ENCODE results near the gene KCNJ1. TPM values are rescaled to one million over a fixed set of nuclear protein-coding genes. Genes with fewer than 3 reads are reported as not detected.

Gene KCNJ1
- total and polyA plus RNA-seq, 2 of the 8 experiments (the other 6 are each of a cell fraction or from before 2014, with no cell fraction given): 0.17 to 0.23 TPM

GRCh38 chr11:128859563-128860441 is 7.3 kb downstream of the KCNJ1 start:
- Histone ChIP-seq H3K4me3 (ENCODE audit: extremely low read depth in 1 of 4, insufficient read depth in 2 of 4, low read depth in 3 of 4, low read length in 4 of 4) (no peak overlapping the region), H2AFZ (ENCODE audit: low read length) (no peak overlapping the region), H2BK20ac (ENCODE audit: low read length) (0 out of 2 replicates have a peak overlapping the region, but pooled peaks have one; percentile 86), H3K23ac (ENCODE audit: insufficient read length) (no peak overlapping the region), H3K23me2 (ENCODE audit: low read depth, low read length) (peaks cover 6% of the 10 kb centered on the region; the same call in 1 of the 2 replicates), H3K14ac (ENCODE audit: insufficient read length) (no peak overlapping the region), H3K18ac (ENCODE audit: extremely low read depth, low read length) (no peak overlapping the region), H2BK15ac (ENCODE audit: low read length) (no peak overlapping the region), H3K79me1 (ENCODE audit: low read depth, low read length) (no peaks in the 10 kb centered on the region), H2BK12ac (ENCODE audit: low read depth, low read length) (no peak overlapping the region), H4K20me1 (replicated peaks in 1 of 2; ENCODE audit: control insufficient read depth in 1 of 2, insufficient read depth in 2 of 2, low read length in 2 of 2) (no peaks in the 10 kb centered on the region), H4K5ac (ENCODE audit: insufficient read length, low read depth, low read length) (no peak overlapping the region), H2AK5ac (ENCODE audit: low read depth, low read length) (no peak overlapping the region), H3K9ac (replicated peaks in 1 of 4; ENCODE audit: extremely low read depth in 1 of 4, low read depth in 3 of 4, low read length in 3 of 4) (no peak overlapping the region), H3K36me3 (ENCODE audit: control insufficient read depth in 2 of 4, insufficient read depth in 4 of 4, low read length in 3 of 4) (no peaks in the 10 kb centered on the region), H3K27me3 (replicated peaks in 1 of 4; ENCODE audit: control insufficient read depth in 3 of 4, extremely low read depth in 1 of 4, insufficient read depth in 3 of 4, low read length in 3 of 4) (peaks cover 0 to 8% (median 0%) of the 10 kb centered on the region in 4 experiments; a peak in 3 of 7 replicates), H3K4me2 (ENCODE audit: insufficient read depth in 1 of 2, low read depth in 2 of 2, low read length in 2 of 2) (peak overlapping the region in 1 of 2 experiments; percentile 15; a peak in 1 of 4 replicates), H4K8ac (ENCODE audit: extremely low read depth, insufficient read depth, low read length) (no peak overlapping the region), H3K4me1 (replicated peaks in 1 of 4; ENCODE audit: control insufficient read depth in 3 of 4, insufficient read depth in 4 of 4, low read length in 3 of 4) (peaks cover 0 to 6% (median 2%) of the 10 kb centered on the region in 4 experiments; a peak in 6 of 7 replicates), H3K79me2 (ENCODE audit: control insufficient read depth in 1 of 2, insufficient read depth in 2 of 2, low read length in 2 of 2) (no peaks in the 10 kb centered on the region), H3K27ac (ENCODE audit: low read depth, low read length) (no peak overlapping the region), H2BK120ac (replicated peaks; ENCODE audit: low read depth, low read length) (no peak overlapping the region), H3K56ac (replicated peaks; ENCODE audit: insufficient read length, low read depth, low read length) (no peak overlapping the region), H3K4ac (replicated peaks; ENCODE audit: insufficient read length, low read depth, low read length) (no peak overlapping the region), H4K91ac (replicated peaks; ENCODE audit: insufficient read length, low read length) (no peak overlapping the region), H2BK5ac (ENCODE audit: low read depth, low read length) (no peak overlapping the region), H3K9me3 (ENCODE audit: insufficient read depth in 2 of 2, low read depth in 1 of 2, low read length in 1 of 2) (no peaks in the 10 kb centered on the region)
- ChIA-PET POLR2A (ENCODE audit: partially characterized antibody) (no interaction called here), CTCF (ENCODE audit: partially characterized antibody) (interaction anchor here (0.8 to 6.9 kb wide), 12 partner anchors 10 to 172 kb away, joined by 3 to 69 read pairs (median 4); no protein-coding TSS in a partner anchor)
- WGBS, 2 experiments (ENCODE audit: extremely low coverage in 1 of 2, insufficient coverage in 1 of 2, insufficient read length in 1 of 2, insufficient replicate concordance in 2 of 2, low coverage in 1 of 2, low lambda C conversion rate in 2 of 2, missing lambda C conversion rate in 1 of 2): 40% methylated on average over 32 of the region's 33 CpGs; no CpG with 5 or more reads in 1 of the 2 experiments
- DNase-seq (ENCODE audit: low read depth in 1 of 2, low spot score in 2 of 2) (peak; percentile 75 to 99), FAIRE-seq (no peak)
- TF ChIP-seq GABPA (IDR thresholded peaks at IDR 0.05; ENCODE audit: borderline replicate concordance, insufficient read depth, low read length): peak; percentile 72; the same call in 1 of the 2 replicates
- no peak for TF ChIP-seq CBX5 (IDR thresholded peaks at IDR 0.05; ENCODE audit: low read depth, low read length)
- TF ChIP-seq POLR2A (IDR thresholded peaks at IDR 0.05; ENCODE audit: control extremely low read depth in 1 of 2, low read depth in 2 of 2, low read length in 2 of 2): no peak
- no peak for TF ChIP-seq SIX5 (IDR thresholded peaks at IDR 0.05; ENCODE audit: low read depth, low read length)
- no peak for TF ChIP-seq FOSL1 (IDR thresholded peaks at IDR 0.05; ENCODE audit: insufficient read depth, low read depth, low read length)
- no peak for TF ChIP-seq POU5F1 (IDR thresholded peaks at IDR 0.05; ENCODE audit: low read depth, low read length)
- TF ChIP-seq YY1 (IDR thresholded peaks at IDR 0.05; ENCODE audit: low read depth, low read length): 0 out of 2 replicates have a peak, but pooled peaks have one; percentile 36
- TF ChIP-seq HDAC6 (IDR thresholded peaks at IDR 0.05; ENCODE audit: low read depth, low read length): no peak
- TF ChIP-seq JUN (IDR thresholded peaks at IDR 0.05; ENCODE audit: low read depth, low read length): no peak

Measured in H1 (cell line).